HL-60 (cell line): ENCODE results near the gene SMIM20.

ENCODE experiments used
- CTCF ChIP-seq: IDR thresholded peaks from one replicate; pipeline ENCODE4 v1.5.1; 2011; ENCODE audit warnings: low read length, control low read depth, inconsistent platforms; ENCODE audit not compliant: insufficient read depth
- POLR2AphosphoS5 ChIP-seq: IDR thresholded peaks from 2 replicates; pipeline ENCODE4 v1.6.1; 2012; ENCODE audit warnings: low read depth

GRCh38 chr4:25879587-25879986 is 34.4 kb upstream of the SMIM20 start:
- TF ChIP-seq CTCF (no peak), POLR2AphosphoS5 (no peak)
